Measurements from ENCODE around the gene EXOC6B.

DNA sequence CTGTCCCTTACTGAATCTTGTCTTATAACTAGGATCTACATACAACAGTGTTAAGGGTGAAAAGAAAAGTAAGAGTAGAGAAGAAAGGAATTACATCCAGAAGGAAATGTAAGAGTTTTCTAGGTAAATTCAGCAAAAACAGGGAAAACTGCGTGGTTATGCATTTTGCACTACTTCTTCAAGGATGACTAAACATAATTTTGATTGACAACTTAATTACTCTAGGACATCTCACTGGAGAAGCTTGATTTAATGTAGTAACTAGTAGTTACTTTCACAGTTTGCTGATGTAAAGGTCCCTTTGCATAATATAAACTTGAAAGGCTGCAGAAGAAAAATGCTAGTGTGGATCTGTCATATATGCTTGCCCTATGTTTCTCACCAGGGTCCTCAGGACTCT, 464.8 kb downstream of the EXOC6B start:
- TF ChIP-seq, protein P1, sequence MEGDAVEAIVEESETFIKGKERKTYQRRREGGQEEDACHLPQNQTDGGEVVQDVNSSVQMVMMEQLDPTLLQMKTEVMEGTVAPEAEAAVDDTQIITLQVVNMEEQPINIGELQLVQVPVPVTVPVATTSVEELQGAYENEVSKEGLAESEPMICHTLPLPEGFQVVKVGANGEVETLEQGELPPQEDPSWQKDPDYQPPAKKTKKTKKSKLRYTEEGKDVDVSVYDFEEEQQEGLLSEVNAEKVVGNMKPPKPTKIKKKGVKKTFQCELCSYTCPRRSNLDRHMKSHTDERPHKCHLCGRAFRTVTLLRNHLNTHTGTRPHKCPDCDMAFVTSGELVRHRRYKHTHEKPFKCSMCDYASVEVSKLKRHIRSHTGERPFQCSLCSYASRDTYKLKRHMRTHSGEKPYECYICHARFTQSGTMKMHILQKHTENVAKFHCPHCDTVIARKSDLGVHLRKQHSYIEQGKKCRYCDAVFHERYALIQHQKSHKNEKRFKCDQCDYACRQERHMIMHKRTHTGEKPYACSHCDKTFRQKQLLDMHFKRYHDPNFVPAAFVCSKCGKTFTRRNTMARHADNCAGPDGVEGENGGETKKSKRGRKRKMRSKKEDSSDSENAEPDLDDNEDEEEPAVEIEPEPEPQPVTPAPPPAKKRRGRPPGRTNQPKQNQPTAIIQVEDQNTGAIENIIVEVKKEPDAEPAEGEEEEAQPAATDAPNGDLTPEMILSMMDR (conservative IDR thresholded peaks at IDR 0.05; ENCODE audit: low read length), result no peak
- no peak for TF ChIP-seq EZH2phosphoT487 (IDR thresholded peaks at IDR 0.05; ENCODE audit: borderline replicate concordance)
